HPDE6-E6E7 (cell line): ENCODE data around the gene DOCK3.
"Not testable (repeated sequence)": the region's sequence is repeated elsewhere in the genome, so short reads cannot be mapped to it uniquely, and the experiment has no call there.

Experiments
- DNase-seq: peaks from one replicate; pipeline ENCODE4 v3.0.0; 2011; ENCODE audit warnings: missing footprints; ENCODE audit errors: extremely low spot score

DOCK3 gene

GRCh38 chr3:50687127-50687751 lies 12.5 kb downstream of the DOCK3 start:
- DNase-seq, result no peak

GRCh38 chr3:50687916-50688315 lies 13.2 kb downstream of the DOCK3 start:
- no peak for DNase-seq

- DNase-seq, result not testable (repeated sequence)
Observed at GRCh38 chr3:50688602-50689001, 13.9 kb downstream of the DOCK3 start.

GRCh38 chr3:50689558-50689957 lies 14.8 kb downstream of the DOCK3 start:
- no peak for DNase-seq

- DNase-seq, result no peak
Observed at GRCh38 chr3:50695031-50695430, 20.3 kb downstream of the DOCK3 start.

GRCh38 chr3:50696276-50696675 lies 21.5 kb downstream of the DOCK3 start:
- DNase-seq, result no peak

- DNase-seq, result no peak
Observed at GRCh38 chr3:50698269-50698668, 23.5 kb downstream of the DOCK3 start.

- DNase-seq, result no peak
Observed at GRCh38 chr3:50708620-50709019, 33.9 kb downstream of the DOCK3 start.

- DNase-seq, result no peak
Observed at GRCh38 chr3:50714946-50715345, 40.2 kb downstream of the DOCK3 start.

GRCh38 chr3:50724831-50725230 lies 50.1 kb downstream of the DOCK3 start:
- no peak for DNase-seq

- DNase-seq, result no peak
Observed at GRCh38 chr3:50734985-50735384, 60.3 kb downstream of the DOCK3 start.

- DNase-seq, result no peak
Observed at GRCh38 chr3:50737193-50737905, 62.6 kb downstream of the DOCK3 start.

GRCh38 chr3:50737906-50738598 lies 63.3 kb downstream of the DOCK3 start:
- no peak for DNase-seq

- DNase-seq, result no peak
Observed at GRCh38 chr3:50743643-50744042, 68.9 kb downstream of the DOCK3 start.

- no peak for DNase-seq
Observed at GRCh38 chr3:50749822-50750221, 75.1 kb downstream of the DOCK3 start.

- DNase-seq, result no peak
Observed at GRCh38 chr3:50759015-50759414, 84.3 kb downstream of the DOCK3 start.

GRCh38 chr3:50777680-50778079 lies 103.0 kb downstream of the DOCK3 start:
- no peak for DNase-seq

GRCh38 chr3:50781766-50782165 lies 107.0 kb downstream of the DOCK3 start:
- DNase-seq, result not testable (repeated sequence)

- DNase-seq, result no peak
Observed at GRCh38 chr3:50786631-50787030, 111.9 kb downstream of the DOCK3 start.

GRCh38 chr3:50790894-50791293 lies 116.2 kb downstream of the DOCK3 start:
- DNase-seq, result not testable (repeated sequence)

- no peak for DNase-seq
Observed at GRCh38 chr3:50792568-50792967, 117.8 kb downstream of the DOCK3 start.

- not testable (repeated sequence) for DNase-seq
Observed at GRCh38 chr3:50803805-50804204, 129.1 kb downstream of the DOCK3 start.

GRCh38 chr3:50804376-50804775 lies 129.6 kb downstream of the DOCK3 start:
- not testable (repeated sequence) for DNase-seq
